Measurements from ENCODE around the gene STK10.

DNA sequence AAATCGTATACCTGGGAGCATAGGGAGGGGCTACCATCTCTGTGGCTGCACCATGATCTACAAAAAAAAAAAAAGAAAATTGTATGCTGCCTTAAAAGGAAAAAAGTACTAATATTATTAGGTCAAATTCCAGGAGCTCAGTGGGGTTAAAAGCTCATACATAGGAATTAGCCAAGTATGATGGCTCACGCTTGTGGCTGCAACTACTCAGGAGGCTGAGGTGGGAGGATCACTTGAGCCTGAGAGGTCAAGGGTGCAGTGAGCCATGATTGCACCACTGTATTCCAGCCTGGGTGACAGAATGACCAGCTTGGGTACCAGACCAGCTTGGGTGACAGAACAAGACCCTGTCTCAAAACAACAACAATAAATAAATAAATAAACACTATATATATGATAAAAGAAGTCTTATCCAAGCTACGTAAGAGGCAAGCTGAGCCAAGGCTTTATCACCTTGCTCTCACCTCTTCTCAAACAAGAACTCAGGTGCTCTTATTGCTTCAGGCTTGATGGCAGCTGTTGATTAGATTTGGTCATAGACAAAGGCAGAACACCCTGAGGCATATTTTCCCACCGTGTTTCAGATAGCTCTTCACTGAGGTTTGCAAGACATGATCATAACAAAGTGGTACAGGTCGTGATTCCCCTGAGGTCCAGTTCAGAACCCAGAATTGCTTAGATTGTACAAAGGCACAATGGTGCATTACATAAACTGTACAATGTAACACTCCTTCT is 178.3 kb downstream of the STK10 start:
- TF ChIP-seq, protein P1, sequence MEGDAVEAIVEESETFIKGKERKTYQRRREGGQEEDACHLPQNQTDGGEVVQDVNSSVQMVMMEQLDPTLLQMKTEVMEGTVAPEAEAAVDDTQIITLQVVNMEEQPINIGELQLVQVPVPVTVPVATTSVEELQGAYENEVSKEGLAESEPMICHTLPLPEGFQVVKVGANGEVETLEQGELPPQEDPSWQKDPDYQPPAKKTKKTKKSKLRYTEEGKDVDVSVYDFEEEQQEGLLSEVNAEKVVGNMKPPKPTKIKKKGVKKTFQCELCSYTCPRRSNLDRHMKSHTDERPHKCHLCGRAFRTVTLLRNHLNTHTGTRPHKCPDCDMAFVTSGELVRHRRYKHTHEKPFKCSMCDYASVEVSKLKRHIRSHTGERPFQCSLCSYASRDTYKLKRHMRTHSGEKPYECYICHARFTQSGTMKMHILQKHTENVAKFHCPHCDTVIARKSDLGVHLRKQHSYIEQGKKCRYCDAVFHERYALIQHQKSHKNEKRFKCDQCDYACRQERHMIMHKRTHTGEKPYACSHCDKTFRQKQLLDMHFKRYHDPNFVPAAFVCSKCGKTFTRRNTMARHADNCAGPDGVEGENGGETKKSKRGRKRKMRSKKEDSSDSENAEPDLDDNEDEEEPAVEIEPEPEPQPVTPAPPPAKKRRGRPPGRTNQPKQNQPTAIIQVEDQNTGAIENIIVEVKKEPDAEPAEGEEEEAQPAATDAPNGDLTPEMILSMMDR (IDR thresholded peaks at IDR 0.05; ENCODE audit: low read depth, low read length), result no peak
- no peak for TF ChIP-seq EZH2phosphoT487 (IDR thresholded peaks at IDR 0.05; ENCODE audit: low read depth)

Data from OCI-LY3 (cell line).